H1 (cell line): ENCODE results near the gene ACTRT3. TPM values are rescaled to one million over a fixed set of nuclear protein-coding genes. Genes with fewer than 3 reads are reported as not detected.

Experiments
- CTCF ChIA-PET: fragments of 300-600 bp; sonication (Branson Sonifier 250); formaldehyde crosslinking; loops from one replicate; lab custom pipeline; 2021; ENCODE audit not compliant: partially characterized antibody; lab: Charles Lee
- POLR2A ChIA-PET: fragments of 300-600 bp; sonication (Branson Sonifier 250); formaldehyde crosslinking; loops from one replicate; lab custom pipeline; 2021; ENCODE audit warnings: inconsistent platforms; ENCODE audit not compliant: partially characterized antibody; lab: Charles Lee
- DNase-seq, 2 experiments: peaks; one replicate each; pipeline versions ENCODE4 v3.0.0 to v3.0.0-alpha.2; 2010 to 2022; ENCODE audit warnings: low spot score in 2 of 2, low read depth in 1 of 2, mixed read lengths in 1 of 2
- FAIRE-seq: peaks from 2 replicates; lab custom pipeline; 2011; peaks lifted over from hg19 to GRCh38; lab: Jason Lieb, UNC
- H2AFZ ChIP-seq: 2 replicates; pipeline ENCODE4 v1.8.1; 2012; ENCODE audit warnings: low read length, inconsistent platforms
- H2AK5ac ChIP-seq: 2 replicates; pipeline ENCODE4 v1.6.1; 2013; ENCODE audit warnings: low read depth, low read length
- H2BK120ac ChIP-seq: replicated peaks from 2 replicates; pipeline ENCODE3; 2013; ENCODE audit warnings: low read depth, low read length, inconsistent platforms
- H2BK12ac ChIP-seq: 2 replicates; pipeline ENCODE4 v1.6.1; 2013; ENCODE audit warnings: low read depth, low read length
- H2BK15ac ChIP-seq: 2 replicates; pipeline ENCODE4 v1.6.1; 2013; ENCODE audit warnings: low read length
- H2BK20ac ChIP-seq: 2 replicates; pipeline ENCODE4 v1.6.1; 2013; ENCODE audit warnings: low read length
- H2BK5ac ChIP-seq: 2 replicates; pipeline ENCODE4 v1.6.1; 2013; ENCODE audit warnings: low read depth, low read length
- H3K14ac ChIP-seq: 2 replicates; pipeline ENCODE4 v1.6.1; 2013; ENCODE audit warnings: inconsistent platforms; ENCODE audit not compliant: insufficient read length
- H3K18ac ChIP-seq: 2 replicates; pipeline ENCODE4 v1.6.1; 2013; ENCODE audit warnings: low read length; ENCODE audit errors: extremely low read depth
- H3K23ac ChIP-seq: 2 replicates; pipeline ENCODE4 v1.6.1; 2013; ENCODE audit warnings: inconsistent platforms; ENCODE audit not compliant: insufficient read length
- H3K23me2 ChIP-seq: 2 replicates; pipeline ENCODE4 v1.6.1; 2013; ENCODE audit warnings: low read depth, low read length
- H3K27ac ChIP-seq: 2 replicates; pipeline ENCODE4 v1.6.1; 2011; ENCODE audit warnings: low read depth, low read length, inconsistent platforms
- H3K27me3 ChIP-seq, 4 experiments: replicated peaks in 1 of 4; 1 replicate in 1 of 4; 2 replicates in 3 of 4; pipeline versions ENCODE4 v1.6.1 to v1.8.1; 2011 to 2013; ENCODE audit warnings: low read length in 3 of 4, mild to moderate bottlenecking in 3 of 4, inconsistent platforms in 2 of 4, mixed read lengths in 2 of 4, moderate library complexity in 1 of 4; ENCODE audit not compliant: control insufficient read depth in 3 of 4, insufficient read depth in 3 of 4; ENCODE audit errors: extremely low read depth in 1 of 4
- H3K36me3 ChIP-seq, 4 experiments: 2 replicates each; pipeline versions ENCODE4 v1.6.1 to v1.8.1; 2011 to 2013; ENCODE audit warnings: mild to moderate bottlenecking in 4 of 4, low read length in 3 of 4, moderate library complexity in 2 of 4, control low read depth in 1 of 4, inconsistent platforms in 1 of 4; ENCODE audit not compliant: insufficient read depth in 4 of 4, control insufficient read depth in 2 of 4
- H3K4ac ChIP-seq: replicated peaks from 2 replicates; pipeline ENCODE3; 2013; ENCODE audit warnings: low read length, low read depth, mixed read lengths, inconsistent platforms; ENCODE audit not compliant: insufficient read length
- H3K4me1 ChIP-seq, 4 experiments: replicated peaks in 1 of 4; 1 replicate in 1 of 4; 2 replicates in 3 of 4; pipeline versions ENCODE4 v1.6.1 to v1.8.1; 2011 to 2013; ENCODE audit warnings: low read length in 3 of 4, inconsistent platforms in 2 of 4, mixed read lengths in 1 of 4; ENCODE audit not compliant: insufficient read depth in 4 of 4, control insufficient read depth in 3 of 4
- H3K4me2 ChIP-seq, 2 experiments: 2 replicates each; pipeline versions ENCODE4 v1.6.1 to v1.8.1; 2011 to 2013; ENCODE audit warnings: low read depth in 2 of 2, low read length in 2 of 2, control low read depth in 1 of 2, inconsistent platforms in 1 of 2, mild to moderate bottlenecking in 1 of 2; ENCODE audit not compliant: insufficient read depth in 1 of 2
- H3K4me3 ChIP-seq, 4 experiments: fragments of 200-600, 300-600 bp in 1 of 4; sonication (generic), shearing (Covaris generic), sonication (Bioruptor Twin) in 1 of 4; 2 replicates each; pipeline versions ENCODE4 v1.5.1 to v1.8.1; 2011 to 2016; ENCODE audit warnings: low read length in 4 of 4, low read depth in 3 of 4, control low read depth in 2 of 4, inconsistent platforms in 2 of 4, mild to moderate bottlenecking in 2 of 4, mixed read lengths in 1 of 4, moderate library complexity in 1 of 4; ENCODE audit not compliant: insufficient read depth in 2 of 4; ENCODE audit errors: extremely low read depth in 1 of 4
- H3K56ac ChIP-seq: replicated peaks from 2 replicates; pipeline ENCODE3; 2013; ENCODE audit warnings: low read depth, mild to moderate bottlenecking, mixed read lengths, low read length, inconsistent platforms; ENCODE audit not compliant: insufficient read length
- H3K79me1 ChIP-seq: 2 replicates; pipeline ENCODE4 v1.6.1; 2013; ENCODE audit warnings: low read depth, low read length, control low read depth
- H3K79me2 ChIP-seq, 2 experiments: 2 replicates each; pipeline versions ENCODE4 v1.6.1 to v1.8.1; 2012 to 2013; ENCODE audit warnings: low read length in 2 of 2, mild to moderate bottlenecking in 2 of 2, inconsistent platforms in 1 of 2; ENCODE audit not compliant: insufficient read depth in 2 of 2, control insufficient read depth in 1 of 2
- H3K9ac ChIP-seq, 4 experiments: replicated peaks in 1 of 4; 1 replicate in 1 of 4; 2 replicates in 3 of 4; pipeline versions ENCODE4 v1.6.1 to v1.8.1; 2011 to 2013; ENCODE audit warnings: low read depth in 3 of 4, low read length in 3 of 4, control low read depth in 2 of 4, mild to moderate bottlenecking in 2 of 4, moderate library complexity in 2 of 4, inconsistent platforms in 1 of 4; ENCODE audit errors: extremely low read depth in 1 of 4
- H3K9me3 ChIP-seq, 2 experiments: 2 replicates each; pipeline versions ENCODE4 v1.6.1 to v1.8.1; 2012 to 2013; ENCODE audit warnings: mild to moderate bottlenecking in 2 of 2, moderate library complexity in 2 of 2, control low read depth in 1 of 2, inconsistent platforms in 1 of 2, low read depth in 1 of 2, low read length in 1 of 2, mixed read lengths in 1 of 2; ENCODE audit not compliant: insufficient read depth in 2 of 2
- H4K20me1 ChIP-seq, 2 experiments: replicated peaks in 1 of 2; 2 replicates each; pipeline versions ENCODE3 to v1.8.1; 2011 to 2013; ENCODE audit warnings: inconsistent platforms in 2 of 2, low read length in 2 of 2, mild to moderate bottlenecking in 1 of 2; ENCODE audit not compliant: insufficient read depth in 2 of 2, control insufficient read depth in 1 of 2
- H4K5ac ChIP-seq: 2 replicates; pipeline ENCODE4 v1.6.1; 2013; ENCODE audit warnings: low read length, low read depth, mixed read lengths, inconsistent platforms; ENCODE audit not compliant: insufficient read length
- H4K8ac ChIP-seq: 2 replicates; pipeline ENCODE4 v1.8.0; 2013; ENCODE audit warnings: mild to moderate bottlenecking, moderate library complexity, low read length, inconsistent platforms; ENCODE audit not compliant: insufficient read depth; ENCODE audit errors: extremely low read depth
- H4K91ac ChIP-seq: replicated peaks from 2 replicates; pipeline ENCODE3; 2013; ENCODE audit warnings: low read length, mixed read lengths, inconsistent platforms; ENCODE audit not compliant: insufficient read length
- SP2 ChIP-seq: IDR thresholded peaks from 2 replicates; pipeline ENCODE4 v1.6.1; 2012; ENCODE audit warnings: mild to moderate bottlenecking, low read length, inconsistent platforms
- WGBS, 2 experiments: shearing (Covaris generic) in 1 of 2; methylation state at CpG; one replicate each; pipeline versions ENCODE4 v1.1.6 to v1.1.7; 2013 to 2015; ENCODE audit warnings: low lambda C conversion rate in 2 of 2, mixed read lengths in 2 of 2, inconsistent platforms in 1 of 2, low coverage in 1 of 2, missing lambda C conversion rate in 1 of 2; ENCODE audit not compliant: insufficient replicate concordance in 2 of 2, insufficient coverage in 1 of 2, insufficient read length in 1 of 2; ENCODE audit errors: extremely low coverage in 1 of 2, missing lambda C conversion rate in 1 of 2; 5-methylcytosine and 5-hydroxymethylcytosine counted together
- polyA plus RNA-seq, 7 experiments: library from polyadenylated mRNA; depleted of rRNA in 3 of 7; stranded (reverse) in 5 of 7; unstranded in 2 of 7; fragments of >200 nt in 5 of 7; fragments of 200-250 nt in 2 of 7; gene quantifications; 1 replicate in 5 of 7; 2 replicates in 1 of 7; 4 replicates in 1 of 7; pipeline versions ENCODE4 v1.2.1 to v1.2.3, GENCODE V29; 2011 to 2013; ENCODE audit warnings: missing spikeins in 2 of 7, mixed read lengths in 2 of 7
- total RNA-seq: library from RNA; stranded (reverse); fragmentation: NEBNext Ultra II Directional; extraction: Animal tissue kit (Norgen Biotek cat#: 25700); gene quantifications from 2 replicates; pipeline ENCODE4 v1.2.1, GENCODE V29; 2021

Gene ACTRT3
- total and polyA plus RNA-seq, 2 of the 8 experiments (the other 6 are each of a cell fraction or from before 2014, with no cell fraction given), result 3.4 to 5.9 TPM

DNA sequence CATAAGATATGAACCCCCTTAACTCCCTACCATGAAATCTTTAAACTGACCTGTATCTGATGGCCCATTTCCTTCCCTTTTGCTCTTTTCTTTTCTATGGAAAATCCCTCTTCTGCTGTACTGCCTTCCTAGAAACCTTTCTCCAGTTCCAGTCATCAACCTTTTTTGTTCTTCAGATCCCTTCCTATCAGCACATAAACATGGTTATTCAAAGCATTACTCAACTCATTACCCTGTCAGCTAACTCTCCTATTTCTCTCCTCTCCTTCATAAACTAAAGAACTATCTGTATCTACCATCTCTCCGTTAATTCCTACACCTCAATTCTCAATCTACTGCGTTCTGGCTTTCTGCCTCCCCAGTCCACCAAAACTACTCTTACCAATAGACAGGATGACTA, 17.5 kb downstream of the ACTRT3 start:
- H2AFZ ChIP-seq, result no peak overlapping the region
- no peaks in the 10 kb centered on the region for H3K4me1 ChIP-seq
- H2AK5ac ChIP-seq, result no peak overlapping the region
- no peak overlapping the region for H2BK5ac ChIP-seq
- no peak overlapping the region for H3K4me2 ChIP-seq
- H4K8ac ChIP-seq, result no peak overlapping the region
- ChIA-PET POLR2A (no interaction called here), CTCF (interaction anchor here (0.7 kb wide), 2 partner anchors 8 to 10 kb away, joined by 3 to 5 read pairs; no protein-coding TSS in a partner anchor)
- H4K91ac ChIP-seq, result no peak overlapping the region
- TF ChIP-seq SP2, result no peak
- H3K36me3 ChIP-seq, result no peaks in the 10 kb centered on the region
- no peaks in the 10 kb centered on the region for H3K23me2 ChIP-seq
- peaks cover 0 to 1% (median 0%) of the 10 kb centered on the region in 4 experiments; a peak in 1 of 7 replicates for H3K27me3 ChIP-seq
- H3K9ac ChIP-seq, result no peak overlapping the region
- no peak overlapping the region for H3K56ac ChIP-seq
- H4K20me1 ChIP-seq, result no peaks in the 10 kb centered on the region
- H2BK12ac ChIP-seq, result no peak overlapping the region
- no peak overlapping the region for H3K4me3 ChIP-seq
- no peak overlapping the region for H2BK120ac ChIP-seq
- WGBS, 2 experiments, result 93 to 100% methylated on average over 2 of the region's 2 CpGs
- no peaks in the 10 kb centered on the region for H3K79me2 ChIP-seq
- no peak overlapping the region for H4K5ac ChIP-seq
- H3K27ac ChIP-seq, result no peak overlapping the region
- FAIRE-seq (no peak), DNase-seq (no peak)
- no peak overlapping the region for H2BK15ac ChIP-seq
- H3K14ac ChIP-seq, result no peak overlapping the region
- no peaks in the 10 kb centered on the region for H3K9me3 ChIP-seq
- H3K79me1 ChIP-seq, result no peaks in the 10 kb centered on the region
- no peak overlapping the region for H3K4ac ChIP-seq
- H3K23ac ChIP-seq, result no peak overlapping the region
- H2BK20ac ChIP-seq, result no peak overlapping the region
- no peak overlapping the region for H3K18ac ChIP-seq
